ENCODE results near the gene CACNB2. TPM values are rescaled to one million over a fixed set of nuclear protein-coding genes. Genes with fewer than 3 reads are reported as not detected.

CACNB2 gene
- total RNA-seq, 2 donors from 2014 or later = 1.9 to 4.6 TPM

GRCh38 chr10:18397906-18398305 lies 257.7 kb downstream of the CACNB2 start:
- WGBS, 2 experiments (ENCODE audit: insufficient coverage in 1 of 2, insufficient read length in 1 of 2) = 93 to 100% methylated on average over 2 to 5 of the region's 5 CpGs
- Histone ChIP-seq H3K36me3 (ENCODE audit: control insufficient read depth, insufficient read depth, low read length) (no peaks in the 10 kb centered on the region), H3K27me3 (ENCODE audit: control insufficient read depth, insufficient read depth, low read length, poor library complexity, severe bottlenecking) (peaks cover 15% of the 10 kb centered on the region), H3K9me3 (ENCODE audit: control insufficient read depth, low read length) (no peaks in the 10 kb centered on the region), H3K27ac (ENCODE audit: low read depth, low read length) (no peak overlapping the region), H3K9ac (ENCODE audit: extremely low read depth, low read length, poor library complexity, severe bottlenecking) (no peak overlapping the region), H3K4me3 (ENCODE audit: low read length) (no peak overlapping the region), H3K4me1 (ENCODE audit: control insufficient read depth, insufficient read depth, low read length) (peaks cover 7% of the 10 kb centered on the region)
- no peak overlapping the region for H3K27ac Mint-ChIP-seq
- H3K36me3 Mint-ChIP-seq (ENCODE audit: low read depth) = no peaks in the 10 kb centered on the region
- H3K9me3 Mint-ChIP-seq = no peaks in the 10 kb centered on the region
- no peak for TF ChIP-seq CTCF (conservative IDR thresholded peaks at IDR 0.05)
- peaks cover 25% of the 10 kb centered on the region for H3K4me1 Mint-ChIP-seq
- H3K4me3 Mint-ChIP-seq = no peak overlapping the region
- no peak for DNase-seq
- peaks cover 12% of the 10 kb centered on the region for H3K27me3 Mint-ChIP-seq (ENCODE audit: insufficient read depth)

DNA sequence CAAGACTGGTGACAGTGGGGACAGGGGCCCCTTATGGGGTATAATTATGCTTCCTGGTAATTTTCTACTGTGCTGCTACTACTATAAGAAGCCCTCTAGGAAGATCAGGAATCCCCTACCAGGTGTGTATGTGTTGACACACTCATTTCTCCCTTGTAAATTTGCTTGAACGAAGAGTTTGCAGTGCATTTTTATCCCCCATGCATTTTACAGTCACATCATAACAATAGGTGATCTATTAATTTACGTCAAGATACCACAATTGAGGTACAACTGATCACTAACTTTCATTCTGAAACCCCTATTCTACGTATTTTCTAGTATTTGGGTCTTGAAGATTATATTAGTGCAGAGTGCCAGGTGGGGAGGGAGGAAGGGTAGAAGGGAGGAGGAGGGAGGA lies 258.9 kb downstream of the CACNB2 start:
- Mint-ChIP-seq H3K4me1 (peaks cover 17% of the 10 kb centered on the region), H3K27me3 (ENCODE audit: insufficient read depth) (peaks cover 12% of the 10 kb centered on the region), H3K9me3 (no peaks in the 10 kb centered on the region), H3K4me3 (no peak overlapping the region), H3K27ac (no peak overlapping the region), H3K36me3 (ENCODE audit: low read depth) (no peaks in the 10 kb centered on the region)
- WGBS, 2 experiments (ENCODE audit: insufficient coverage in 1 of 2, insufficient read length in 1 of 2) = 90 to 96% methylated on average over 1 to 3 of the region's 3 CpGs
- H3K4me3 ChIP-seq (ENCODE audit: low read length) = no peak overlapping the region
- no peak overlapping the region for H3K27ac ChIP-seq (ENCODE audit: low read depth, low read length)
- no peak for DNase-seq
- H3K9ac ChIP-seq (ENCODE audit: extremely low read depth, low read length, poor library complexity, severe bottlenecking) = no peak overlapping the region
- no peaks in the 10 kb centered on the region for H3K36me3 ChIP-seq (ENCODE audit: control insufficient read depth, insufficient read depth, low read length)
- H3K4me1 ChIP-seq (ENCODE audit: control insufficient read depth, insufficient read depth, low read length) = peaks cover 3% of the 10 kb centered on the region
- H3K27me3 ChIP-seq (ENCODE audit: control insufficient read depth, insufficient read depth, low read length, poor library complexity, severe bottlenecking) = peaks cover 15% of the 10 kb centered on the region
- no peak for TF ChIP-seq CTCF (conservative IDR thresholded peaks at IDR 0.05)
- no peaks in the 10 kb centered on the region for H3K9me3 ChIP-seq (ENCODE audit: control insufficient read depth, low read length)

- peak overlapping the region; percentile 18 for H3K9ac ChIP-seq (ENCODE audit: extremely low read depth, low read length, poor library complexity, severe bottlenecking)
- no peak overlapping the region for H3K27ac ChIP-seq (ENCODE audit: low read depth, low read length)
- H3K4me1 ChIP-seq (ENCODE audit: control insufficient read depth, insufficient read depth, low read length) = no peaks in the 10 kb centered on the region
- no peak for TF ChIP-seq CTCF (conservative IDR thresholded peaks at IDR 0.05)
- Mint-ChIP-seq H3K27ac (no peak overlapping the region), H3K27me3 (ENCODE audit: insufficient read depth) (peaks cover 12% of the 10 kb centered on the region), H3K4me1 (peaks cover 11% of the 10 kb centered on the region), H3K9me3 (no peaks in the 10 kb centered on the region), H3K36me3 (ENCODE audit: low read depth) (no peaks in the 10 kb centered on the region), H3K4me3 (peak overlapping the region; percentile 65)
- no peaks in the 10 kb centered on the region for H3K9me3 ChIP-seq (ENCODE audit: control insufficient read depth, low read length)
- H3K27me3 ChIP-seq (ENCODE audit: control insufficient read depth, insufficient read depth, low read length, poor library complexity, severe bottlenecking) = peaks cover 15% of the 10 kb centered on the region
- DNase-seq = peak; percentile 74
- H3K36me3 ChIP-seq (ENCODE audit: control insufficient read depth, insufficient read depth, low read length) = no peaks in the 10 kb centered on the region
- H3K4me3 ChIP-seq (ENCODE audit: low read length) = peak overlapping the region; percentile 81
- 14 to 27% methylated on average over 6 to 16 of the region's 17 CpGs for WGBS, 2 experiments (ENCODE audit: insufficient coverage in 1 of 2, insufficient read length in 1 of 2)
Observed at GRCh38 chr10:18400201-18400905, 260.1 kb downstream of the CACNB2 start.

Data from endodermal cell (in vitro differentiated cells).